Germinal center (tissue), 1 donor: ENCODE measurements around the gene ARL4A.
"Not testable (repeated sequence)": the region's sequence is repeated elsewhere in the genome, so short reads cannot be mapped to it uniquely, and the experiment has no call there.

Experiments
- DNase-seq: peaks from one replicate; pipeline ENCODE4 v3.0.0; 2012; ENCODE audit warnings: mixed read lengths, low spot score

The ARL4A gene

GRCh38 chr7:12686891-12687717, at the start of gene ARL4A:
TSS of gene ARL4A (plus strand) at chr7:12687633. CDS start at chr7:12688255, 622 bp downstream.
- DNase-seq, result peak; percentile 79

DNA sequence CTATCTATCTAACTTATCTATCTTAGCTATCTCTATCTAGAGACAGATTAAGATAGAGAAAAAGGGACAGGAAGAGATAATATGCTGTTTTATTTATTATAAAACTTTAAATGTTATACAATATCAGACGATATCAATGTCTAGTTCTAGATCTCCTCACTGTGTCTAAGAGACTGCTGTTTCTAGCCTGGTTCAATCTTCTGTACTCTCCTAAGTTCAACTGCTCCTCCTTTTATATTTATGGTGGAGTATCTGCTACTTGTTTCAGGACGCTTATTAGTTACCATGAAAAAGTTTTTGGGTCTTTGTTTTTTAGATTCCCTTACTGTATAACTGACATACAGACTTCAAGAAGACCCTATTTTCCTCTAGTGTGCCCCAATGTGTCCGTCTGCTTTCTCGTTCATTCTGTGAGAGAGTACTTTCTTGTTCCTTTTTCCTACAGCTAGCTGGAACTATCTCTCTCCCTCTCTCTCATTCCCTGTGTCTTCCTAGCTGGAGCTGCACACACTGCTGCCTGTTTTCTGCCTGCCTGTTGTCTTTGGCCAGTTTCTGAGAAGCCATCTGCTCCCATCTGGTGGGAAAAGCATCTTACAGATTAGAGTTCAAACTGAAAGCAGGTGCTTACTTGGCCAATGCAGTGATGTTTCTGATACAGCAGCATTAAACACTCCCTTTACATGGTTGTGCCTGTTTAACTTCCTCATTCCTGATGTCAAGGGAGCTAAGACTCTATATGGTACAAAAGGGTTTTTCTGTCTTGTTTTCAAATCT, 49.4 kb upstream of the ARL4A start:
- no peak for DNase-seq

GRCh38 chr7:12638851-12639456, 48.5 kb upstream of the ARL4A start:
- DNase-seq, result peak; percentile 8

DNA sequence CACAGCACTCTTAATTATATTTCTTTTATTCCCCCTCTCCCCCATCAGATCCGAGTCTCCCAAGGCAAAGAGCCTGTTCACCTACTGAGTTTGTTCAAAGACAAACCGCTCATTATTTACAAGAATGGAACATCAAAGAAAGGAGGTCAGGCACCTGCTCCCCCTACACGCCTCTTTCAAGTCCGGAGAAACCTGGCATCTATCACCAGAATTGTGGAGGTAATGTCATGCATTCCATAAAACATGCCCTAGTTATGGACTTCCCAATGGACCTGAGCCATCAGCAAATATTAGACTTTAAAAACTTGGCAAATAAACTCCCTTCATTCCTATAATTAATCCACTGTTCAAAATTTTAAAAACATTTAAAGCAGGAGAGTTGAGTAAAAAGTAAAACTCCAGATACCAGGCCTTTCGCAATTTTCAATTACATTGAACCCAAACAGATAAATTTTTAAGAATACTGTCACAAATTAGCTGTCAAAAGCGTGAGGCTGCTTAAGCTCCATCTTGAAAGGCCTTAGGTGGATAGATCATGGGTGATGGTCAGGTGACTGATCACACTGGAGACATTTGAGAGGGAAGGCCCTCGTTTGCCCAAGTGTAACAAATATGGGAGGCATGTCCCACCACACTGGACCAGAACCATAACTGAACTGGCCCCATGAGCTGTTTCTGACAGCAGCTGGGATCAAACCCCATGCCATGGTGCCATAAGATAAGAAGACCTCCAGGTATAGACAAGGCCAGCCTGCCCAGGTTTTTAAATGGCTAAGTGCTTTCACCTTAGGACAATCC, 46.9 kb upstream of the ARL4A start:
- DNase-seq, result no peak

DNA sequence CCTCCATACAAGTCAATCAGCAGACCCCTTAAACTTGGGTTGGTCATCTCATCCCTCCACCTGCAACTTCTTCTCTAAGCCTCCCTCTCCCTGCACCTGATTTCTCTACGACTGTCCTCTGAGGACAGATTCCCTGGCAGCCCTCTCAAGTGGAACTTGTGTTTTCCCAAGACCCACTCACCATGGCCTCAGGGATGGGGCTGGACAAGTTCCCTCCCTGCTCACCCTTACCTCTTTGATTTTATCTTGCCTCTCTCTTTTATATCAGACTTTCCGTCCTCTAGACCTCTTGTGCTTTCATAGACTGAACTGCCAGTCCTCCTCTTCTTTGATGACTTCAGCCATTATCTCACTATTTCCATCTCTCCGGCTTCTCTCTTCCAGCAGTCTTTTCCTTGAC, 46.2 kb upstream of the ARL4A start:
- DNase-seq, result no peak

GRCh38 chr7:12642508-12642907, 44.9 kb upstream of the ARL4A start:
- no peak for DNase-seq

GRCh38 chr7:12643001-12643643, 44.3 kb upstream of the ARL4A start:
- no peak for DNase-seq

- DNase-seq, result no peak
Measured at GRCh38 chr7:12643644-12644043, 43.8 kb upstream of the ARL4A start.

GRCh38 chr7:12645212-12645611, 42.2 kb upstream of the ARL4A start:
- DNase-seq, result not testable (repeated sequence)

GRCh38 chr7:12646139-12646538, 41.3 kb upstream of the ARL4A start:
- no peak for DNase-seq

DNA sequence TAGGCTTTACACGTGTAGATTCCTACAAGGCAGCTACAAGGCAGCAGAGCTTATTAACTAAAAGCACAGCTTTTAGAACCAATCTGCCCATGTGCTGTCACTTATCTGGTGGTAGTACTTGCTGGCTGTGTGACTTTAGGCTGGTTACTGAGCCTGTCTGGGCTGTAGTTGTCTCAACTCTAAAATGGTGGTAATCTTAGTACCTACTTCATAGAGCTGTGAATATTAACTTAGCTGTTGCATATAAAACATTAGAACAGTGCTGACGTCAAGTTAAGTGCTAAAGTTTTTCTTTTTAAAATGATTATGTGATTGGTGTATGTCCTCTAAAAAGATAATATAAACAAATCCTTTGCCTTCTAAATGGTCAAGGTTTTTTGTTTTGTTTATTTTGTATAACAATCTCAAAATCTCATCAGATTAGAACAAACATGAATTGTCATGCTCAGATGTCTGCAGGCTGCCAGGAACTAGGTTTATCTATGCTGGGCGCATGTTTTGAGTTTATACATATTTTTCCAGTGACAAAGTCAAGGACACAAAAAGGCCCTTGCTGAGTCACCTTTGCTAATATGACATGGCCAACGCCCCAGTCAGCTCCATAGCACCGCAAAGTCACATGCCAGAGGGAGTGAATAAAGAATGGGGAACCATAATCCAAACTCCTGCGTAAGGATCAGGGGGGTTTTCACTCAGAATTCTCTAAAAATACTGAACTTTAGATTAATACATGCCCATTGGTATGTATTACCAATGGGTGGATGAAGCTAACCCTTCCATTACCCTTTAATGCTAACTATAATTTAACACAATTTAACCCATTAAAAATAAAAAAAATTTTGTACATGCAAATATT, 39.8 kb upstream of the ARL4A start:
- DNase-seq, result no peak

DNA sequence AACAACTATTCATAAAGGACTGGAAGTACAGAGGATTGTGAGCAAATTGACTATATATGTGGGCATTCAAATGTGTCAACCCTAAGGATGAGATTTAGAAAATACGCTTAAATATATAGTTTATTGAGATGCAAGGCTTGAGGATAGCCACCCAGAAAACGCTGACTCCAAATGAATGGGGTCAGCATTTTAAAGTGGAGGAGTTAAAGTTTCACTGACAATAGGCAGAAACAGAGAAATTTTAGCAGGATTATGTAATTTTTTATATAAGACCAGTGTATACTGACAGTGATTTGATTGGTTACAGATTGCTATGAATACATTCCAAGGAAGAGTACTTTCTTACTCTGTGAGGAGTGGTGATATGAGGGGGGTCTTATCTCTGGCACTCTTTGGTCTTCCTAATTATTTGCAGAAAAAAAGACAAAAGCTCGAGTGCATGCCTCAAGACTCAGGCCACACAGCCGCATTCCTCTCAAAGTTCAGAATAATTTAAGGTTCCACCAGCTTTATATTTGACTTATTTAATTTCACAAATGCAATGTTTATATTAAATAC, 38.6 kb upstream of the ARL4A start:
- no peak for DNase-seq

DNA sequence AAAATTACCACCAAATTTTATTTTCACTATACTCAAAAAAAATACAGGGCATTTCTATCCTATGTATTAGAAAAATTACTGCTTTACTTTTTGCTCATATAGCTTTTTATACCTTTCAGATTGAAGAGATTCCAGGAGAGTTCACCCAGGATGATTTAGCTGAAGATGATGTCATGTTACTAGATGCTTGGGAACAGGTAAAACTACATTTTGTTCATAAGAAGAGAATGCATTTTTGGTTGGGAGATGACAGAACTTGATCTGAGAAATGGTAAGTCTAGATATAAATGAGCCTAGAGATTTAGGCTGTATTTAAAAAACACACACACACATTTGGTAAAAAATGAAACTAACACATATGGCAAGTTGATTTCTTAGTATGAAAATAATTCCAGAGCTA, 38.1 kb upstream of the ARL4A start:
- no peak for DNase-seq

- no peak for DNase-seq
Measured at GRCh38 chr7:12650080-12650479, 37.4 kb upstream of the ARL4A start.

GRCh38 chr7:12653110-12653509, 34.3 kb upstream of the ARL4A start:
- no peak for DNase-seq

DNA sequence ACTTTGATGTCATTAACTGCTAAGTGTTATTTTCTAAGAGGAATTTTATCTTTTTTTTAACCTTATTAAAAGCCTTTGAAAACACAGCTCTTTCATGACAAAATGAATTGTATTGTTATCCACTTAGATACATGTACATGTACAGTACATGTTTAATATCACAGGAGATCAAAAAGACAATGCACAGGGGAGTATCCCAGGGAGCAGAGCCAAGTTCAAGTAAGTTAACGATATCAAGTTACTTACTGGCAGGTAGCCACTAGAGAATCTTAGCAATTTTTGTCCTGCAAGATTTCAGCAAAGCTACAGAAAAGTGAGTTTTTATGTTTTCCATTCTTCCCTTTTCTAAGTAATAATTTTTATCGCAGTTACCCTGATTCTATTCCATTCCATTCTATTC, 33.9 kb upstream of the ARL4A start:
- DNase-seq, result no peak

GRCh38 chr7:12655161-12655560, 32.3 kb upstream of the ARL4A start:
- no peak for DNase-seq

DNA sequence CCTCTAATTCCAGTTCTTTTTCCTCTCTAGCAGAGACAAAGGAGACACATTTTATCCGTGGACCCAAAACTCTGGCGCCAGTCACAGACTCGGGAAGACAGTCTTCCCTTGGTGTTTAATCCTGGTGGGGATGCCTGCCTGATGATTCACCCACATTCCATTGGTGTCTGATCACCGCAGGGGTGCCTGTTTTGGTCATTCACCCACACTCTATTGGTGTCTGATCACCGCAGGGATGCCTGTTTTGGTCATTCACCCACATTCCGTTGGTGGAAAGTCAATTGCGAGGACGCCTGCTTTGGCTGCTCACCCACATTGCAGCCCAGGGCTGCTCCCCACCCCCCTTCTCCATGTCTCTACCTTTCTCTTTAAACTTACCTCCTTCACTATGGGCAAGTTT, 27.0 kb upstream of the ARL4A start:
- not testable (repeated sequence) for DNase-seq

DNA sequence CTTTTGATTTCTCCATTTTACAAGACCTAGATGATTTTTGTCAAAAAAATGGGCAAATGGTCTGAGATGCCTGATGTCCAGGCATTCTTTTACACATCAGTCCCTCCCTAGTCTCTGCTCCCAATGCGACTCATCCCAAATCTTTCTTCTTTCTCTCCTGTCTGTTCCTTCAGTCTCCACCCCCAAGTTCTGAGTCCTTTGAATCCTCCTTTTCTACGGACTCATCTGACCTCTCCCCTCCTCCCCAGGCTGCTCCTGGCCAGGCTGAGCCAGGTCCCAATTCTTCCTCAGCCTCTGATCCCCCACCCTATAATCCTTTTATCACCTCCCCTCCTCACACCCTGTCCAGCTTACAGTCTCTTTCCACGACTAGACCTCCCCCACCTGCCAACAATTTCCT, 26.4 kb upstream of the ARL4A start:
- DNase-seq, result not testable (repeated sequence)

DNA sequence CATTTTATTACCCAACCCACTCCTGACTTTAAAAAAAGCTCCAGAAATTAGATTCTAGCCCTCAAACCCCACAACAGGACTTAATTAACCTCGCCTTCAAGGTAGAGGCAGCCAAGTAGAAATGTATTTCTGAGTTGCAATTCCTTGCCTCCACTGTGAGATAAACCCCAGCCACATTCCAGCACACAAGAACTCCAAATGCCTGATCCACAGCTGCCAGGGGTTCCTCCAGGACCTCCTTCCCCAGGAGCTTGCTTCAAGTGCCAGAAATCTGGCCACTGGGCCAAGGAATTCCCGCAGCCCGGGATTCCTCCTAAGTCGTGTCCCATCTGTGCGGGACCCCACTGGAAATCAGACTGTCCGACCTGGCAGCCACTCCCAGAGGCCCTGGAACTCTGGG, 25.9 kb upstream of the ARL4A start:
- DNase-seq, result no peak
